Right lobe of liver (tissue), 6 donors: ENCODE results near the gene VWA5B1. TPM values are rescaled to one million over a fixed set of nuclear protein-coding genes. Genes with fewer than 3 reads are reported as not detected.
"Not testable (repeated sequence)": the region's sequence is repeated elsewhere in the genome, so short reads cannot be mapped to it uniquely, and the experiment has no call there.

Experiments used
- ATAC-seq, 4 donors: fragments of 200-7000 bp; cut with Tn5 transposase; one replicate each; pipeline ENCODE4 v1.9.1; 2020; ENCODE audit warnings: mild to moderate bottlenecking in 4 of 4, moderate library complexity in 4 of 4
- DNase-seq, 3 donors: peaks; one replicate each; pipeline ENCODE4 v3.0.0-alpha.2; 2020
- H3K27ac ChIP-seq, 3 donors: fragments of 200-600 bp; one replicate each; pipeline ENCODE4 v1.8.0; 2022
- H3K27me3 ChIP-seq, 2 donors: fragments of 200-600 bp; one replicate each; pipeline ENCODE4 v1.8.0; 2022
- H3K36me3 ChIP-seq, 4 donors: fragments of 200-600 bp; sonication (generic) in 1 of 4; one replicate each; pipeline versions ENCODE4 v1.5.1 to v1.8.0; 2017 to 2022; ENCODE audit warnings: control low read depth in 1 of 4
- H3K4me1 ChIP-seq, 4 donors: fragments of 200-600 bp; sonication (generic) in 1 of 4; one replicate each; pipeline versions ENCODE4 v1.5.1 to v1.8.0; 2017 to 2022; ENCODE audit warnings: control low read depth in 1 of 4
- H3K4me3 ChIP-seq, 3 donors: fragments of 200-600 bp; one replicate each; pipeline ENCODE4 v1.8.0; 2022
- H3K9me3 ChIP-seq, 4 donors: fragments of 200-600 bp; sonication (generic) in 1 of 4; one replicate each; pipeline versions ENCODE4 v1.5.1 to v1.8.0; 2017 to 2022; ENCODE audit warnings: control low read depth in 1 of 4
- POLR2A ChIP-seq: fragments of 450-650 bp; IDR thresholded peaks from one replicate; pipeline ENCODE4 v1.6.1; 2017; ENCODE audit warnings: antibody characterized with exemption, mild to moderate bottlenecking
- WGBS: methylation state at CpG from one replicate; pipeline ENCODE4 v1.1.6; 2018; ENCODE audit warnings: low coverage, low lambda C conversion rate; ENCODE audit not compliant: insufficient coverage; ENCODE audit errors: missing lambda C conversion rate; 5-methylcytosine and 5-hydroxymethylcytosine counted together
- intact Hi-C, 2 donors: fragments of 100-400 bp; cut with DNase I; formaldehyde crosslinking; loops; one replicate each; pipeline versions ENCODE4 v1.11.2 to v1.14.1; 2022
- total RNA-seq, 6 experiments: library from RNA; depleted of rRNA in 2 of 6; stranded (reverse); fragments of >200 nt in 2 of 6; fragmentation: NEBNext Ultra II Directional in 3 of 6; extraction: Animal tissue kit (Norgen Biotek cat#: 25700) in 3 of 6; gene quantifications; one replicate each; pipeline versions ENCODE4 v1.1.0 to v1.2.4, GENCODE V29; 2016 to 2023
- TF ChIP-seq, protein P1 (sequence below), 4 donors: fragments of 200-600 bp in 3 of 4; fragments of 450-650 bp in 1 of 4; IDR thresholded peaks; one replicate each; pipeline versions ENCODE4 v1.5.1 to v1.8.0; 2016 to 2022; ENCODE audit warnings: antibody characterized with exemption in 4 of 4, mild to moderate bottlenecking in 2 of 4
- donor health status: DM: no; HTN: yes; CAD: no.
- donor health status: DM: no; HTN: no; CAD: no.
- donor health status: DM: no; HTN: no; CAD: no.
- donor health status: DM: no; HTN: yes; CAD: no.
- donor health status: DM: no; HTN: yes; CAD: no.

The VWA5B1 gene
- total RNA-seq, 6 experiments from 2014 or later, result not detected

DNA sequence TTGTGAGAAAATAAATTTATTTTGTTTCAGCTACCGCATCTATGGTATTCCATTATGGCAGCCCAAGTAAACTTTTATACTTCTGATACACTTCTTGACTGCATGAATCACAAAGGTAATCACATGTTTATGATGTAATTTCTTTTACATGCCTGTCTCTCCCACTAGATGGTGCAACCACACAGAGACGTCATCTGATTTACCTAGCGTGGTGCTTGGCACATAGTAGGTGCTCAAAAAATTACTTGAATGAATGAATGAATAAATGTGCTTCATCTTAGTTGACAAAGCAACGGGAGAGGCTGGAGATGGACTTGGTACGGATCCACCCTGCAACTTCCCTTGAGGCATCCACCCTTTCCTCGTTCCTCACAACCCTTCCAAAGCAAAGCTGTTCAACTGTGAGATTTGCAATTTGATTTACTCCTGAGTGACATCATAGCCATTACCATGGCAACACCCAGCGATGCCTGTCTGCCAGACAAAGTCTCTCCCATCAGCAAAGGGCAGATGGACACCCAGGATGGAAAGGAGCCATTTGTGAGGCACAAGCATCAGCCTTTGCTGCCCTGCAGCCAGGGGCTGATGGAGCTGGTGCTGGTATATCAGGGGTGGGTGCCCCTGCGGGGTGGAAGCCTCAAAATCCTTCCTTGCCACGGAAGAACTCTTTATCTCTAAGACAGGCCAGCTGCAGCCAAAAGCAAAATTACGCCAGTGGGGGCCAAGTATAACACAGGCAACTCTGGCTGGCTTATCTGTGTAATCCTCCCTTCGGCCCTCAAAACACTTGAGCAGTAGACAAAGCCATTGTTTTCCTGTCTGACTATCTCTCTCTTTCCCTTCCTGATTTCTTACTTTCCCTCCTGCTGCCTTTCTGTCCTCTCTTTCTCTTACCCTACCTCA, 18.9 kb upstream of the VWA5B1 start:
- H3K4me1 ChIP-seq, result no peaks in the 10 kb centered on the region
- intact Hi-C loops, result no loop called here
- ATAC-seq, result no peak
- no peaks in the 10 kb centered on the region for H3K36me3 ChIP-seq
- H3K9me3 ChIP-seq, result no peaks in the 10 kb centered on the region
- no peak overlapping the region for H3K4me3 ChIP-seq
- WGBS, result 47% methylated on average over 9 of the region's 11 CpGs
- TF ChIP-seq POLR2A, result no peak
- TF ChIP-seq, protein P1, sequence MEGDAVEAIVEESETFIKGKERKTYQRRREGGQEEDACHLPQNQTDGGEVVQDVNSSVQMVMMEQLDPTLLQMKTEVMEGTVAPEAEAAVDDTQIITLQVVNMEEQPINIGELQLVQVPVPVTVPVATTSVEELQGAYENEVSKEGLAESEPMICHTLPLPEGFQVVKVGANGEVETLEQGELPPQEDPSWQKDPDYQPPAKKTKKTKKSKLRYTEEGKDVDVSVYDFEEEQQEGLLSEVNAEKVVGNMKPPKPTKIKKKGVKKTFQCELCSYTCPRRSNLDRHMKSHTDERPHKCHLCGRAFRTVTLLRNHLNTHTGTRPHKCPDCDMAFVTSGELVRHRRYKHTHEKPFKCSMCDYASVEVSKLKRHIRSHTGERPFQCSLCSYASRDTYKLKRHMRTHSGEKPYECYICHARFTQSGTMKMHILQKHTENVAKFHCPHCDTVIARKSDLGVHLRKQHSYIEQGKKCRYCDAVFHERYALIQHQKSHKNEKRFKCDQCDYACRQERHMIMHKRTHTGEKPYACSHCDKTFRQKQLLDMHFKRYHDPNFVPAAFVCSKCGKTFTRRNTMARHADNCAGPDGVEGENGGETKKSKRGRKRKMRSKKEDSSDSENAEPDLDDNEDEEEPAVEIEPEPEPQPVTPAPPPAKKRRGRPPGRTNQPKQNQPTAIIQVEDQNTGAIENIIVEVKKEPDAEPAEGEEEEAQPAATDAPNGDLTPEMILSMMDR (IDR thresholded peaks at IDR 0.05), result no peak
- no peaks in the 10 kb centered on the region for H3K27me3 ChIP-seq
- DNase-seq, result no peak
- no peak overlapping the region for H3K27ac ChIP-seq

DNA sequence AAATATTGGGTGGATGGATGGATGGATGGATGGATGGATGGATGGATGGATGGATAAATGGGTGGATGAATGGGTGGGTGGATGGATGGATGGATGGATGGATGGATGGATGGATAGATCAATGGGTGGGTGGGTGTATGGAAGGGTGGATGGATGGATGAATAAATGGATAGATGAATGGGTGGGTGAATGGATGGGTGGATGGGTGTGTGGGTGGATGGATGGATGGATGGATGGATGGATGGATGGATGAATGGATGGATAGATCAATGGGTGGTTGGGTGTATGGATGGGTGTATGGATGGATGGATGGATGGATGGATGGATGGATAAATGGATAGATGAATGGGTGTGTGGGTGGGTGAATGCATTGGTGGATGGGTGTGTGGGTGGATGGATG, 17.0 kb upstream of the VWA5B1 start:
- DNase-seq, H3K27me3 ChIP-seq, H3K36me3 ChIP-seq, ATAC-seq, H3K4me3 ChIP-seq, H3K4me1 ChIP-seq, H3K9me3 ChIP-seq, intact Hi-C loops, H3K27ac ChIP-seq: not testable (repeated sequence)

DNA sequence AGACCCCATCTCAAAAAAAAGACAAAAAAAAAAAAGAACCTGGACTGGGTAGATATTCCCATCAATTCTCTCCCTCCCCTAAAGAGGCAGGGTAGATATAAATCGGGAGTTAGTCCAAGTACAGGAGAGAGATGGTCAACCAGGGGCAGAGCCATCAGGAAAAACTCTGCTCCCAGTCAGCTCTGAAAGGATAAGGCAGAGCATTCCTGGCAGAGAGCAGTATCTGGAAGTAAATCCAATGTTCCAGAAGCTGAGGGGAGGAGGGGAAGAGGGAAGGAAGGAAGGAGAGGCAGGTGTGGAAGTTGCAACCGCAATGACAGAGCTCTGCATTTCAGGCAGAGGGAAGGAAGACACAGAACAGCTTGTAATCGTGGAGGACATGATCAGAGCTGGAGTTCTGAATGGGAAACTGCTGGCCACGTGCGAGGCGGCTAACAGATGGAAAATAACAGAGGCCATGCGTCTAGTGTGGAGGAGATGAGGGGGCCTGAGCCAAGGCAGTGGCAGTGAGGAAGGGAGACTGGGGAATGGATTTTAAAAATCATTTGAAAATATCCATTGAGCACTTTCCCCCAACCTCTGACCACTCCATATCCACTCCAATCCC, 15.3 kb upstream of the VWA5B1 start:
- Histone ChIP-seq H3K36me3 (no peaks in the 10 kb centered on the region), H3K4me3 (no peak overlapping the region), H3K9me3 (no peaks in the 10 kb centered on the region), H3K4me1 (no peaks in the 10 kb centered on the region), H3K27me3 (no peaks in the 10 kb centered on the region), H3K27ac (no peak overlapping the region)
- no peak for DNase-seq
- TF ChIP-seq, protein P1 (IDR thresholded peaks at IDR 0.05), result no peak
- TF ChIP-seq POLR2A, result no peak
- ATAC-seq, result no peak
- WGBS, result 29% methylated on average over 6 of the region's 7 CpGs
- intact Hi-C loops, result no loop called here

DNA sequence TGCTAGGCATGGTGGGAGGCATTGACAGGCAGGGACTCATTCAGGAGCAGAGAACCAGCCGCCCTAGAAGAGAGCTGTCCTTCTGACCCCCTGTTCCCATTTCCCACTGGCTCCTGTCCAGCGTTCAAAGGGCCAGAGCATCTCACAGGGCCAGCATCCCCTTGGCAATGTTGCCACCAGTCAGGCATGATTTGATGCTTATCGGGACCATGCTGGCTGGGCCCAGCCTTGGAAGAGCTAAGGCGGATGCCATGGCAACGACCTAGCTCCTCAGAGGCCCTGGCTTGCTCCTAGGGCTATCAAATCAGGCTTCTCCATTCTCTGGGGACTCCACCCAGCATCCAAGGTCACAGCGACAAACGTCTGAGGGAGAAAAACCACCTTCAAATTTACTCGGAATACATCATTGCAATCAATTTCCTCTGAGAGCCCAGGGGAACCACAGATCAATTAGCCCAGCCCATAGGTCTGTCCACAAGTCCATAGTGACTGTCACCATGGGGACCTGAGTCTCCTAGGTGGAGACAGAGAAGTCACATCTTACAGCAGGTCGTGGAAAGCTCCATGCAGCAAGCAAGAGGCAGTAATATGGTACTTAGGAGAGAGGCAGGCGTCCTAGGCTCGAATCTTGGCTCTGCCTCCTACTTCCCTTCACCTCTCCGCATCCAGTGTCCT, 14.1 kb upstream of the VWA5B1 start:
- intact Hi-C loops, result no loop called here
- H3K9me3 ChIP-seq, result no peaks in the 10 kb centered on the region
- TF ChIP-seq, protein P1 (IDR thresholded peaks at IDR 0.05), result no peak
- no peak for TF ChIP-seq POLR2A
- no peaks in the 10 kb centered on the region for H3K36me3 ChIP-seq
- H3K4me1 ChIP-seq, result no peaks in the 10 kb centered on the region
- H3K4me3 ChIP-seq, result no peak overlapping the region
- no peaks in the 10 kb centered on the region for H3K27me3 ChIP-seq
- DNase-seq (no peak), ATAC-seq (no peak)
- H3K27ac ChIP-seq, result no peak overlapping the region
- 56% methylated on average over 7 of the region's 12 CpGs for WGBS

DNA sequence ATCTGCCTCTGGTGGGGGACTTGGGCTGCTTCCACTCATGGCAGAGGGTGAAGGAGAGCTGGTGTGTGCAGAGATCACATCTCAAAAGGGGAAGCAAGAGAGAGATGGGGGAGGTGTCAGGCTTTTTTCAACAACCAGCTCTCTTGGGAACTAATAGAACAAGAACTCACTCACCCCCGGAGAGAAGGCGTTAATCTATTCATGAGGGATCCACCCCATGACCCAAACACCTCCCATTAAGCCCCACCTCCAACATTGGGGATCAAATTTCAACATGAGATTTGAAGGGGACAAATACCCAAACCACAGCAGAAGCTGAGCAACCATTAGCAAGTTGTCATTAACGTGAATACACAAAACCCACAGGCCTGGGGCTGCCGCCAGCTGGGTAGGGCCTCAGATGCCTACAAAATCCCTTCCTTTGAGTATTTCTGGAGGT, 12.0 kb upstream of the VWA5B1 start:
- no peaks in the 10 kb centered on the region for H3K9me3 ChIP-seq
- ATAC-seq (no peak), DNase-seq (no peak)
- no peaks in the 10 kb centered on the region for H3K36me3 ChIP-seq
- H3K27ac ChIP-seq, result no peak overlapping the region
- no peak for TF ChIP-seq POLR2A
- TF ChIP-seq, protein P1 (IDR thresholded peaks at IDR 0.05), result no peak
- intact Hi-C loops, result no loop called here
- H3K27me3 ChIP-seq, result no peaks in the 10 kb centered on the region
- 17% methylated on average over 1 of the region's 4 CpGs for WGBS
- H3K4me3 ChIP-seq, result no peak overlapping the region
- no peaks in the 10 kb centered on the region for H3K4me1 ChIP-seq
